ENCODE data around the gene GANC.
"Not testable (repeated sequence)": the region's sequence is repeated elsewhere in the genome, so short reads cannot be mapped to it uniquely, and the experiment has no call there.

GANC gene, protein sequence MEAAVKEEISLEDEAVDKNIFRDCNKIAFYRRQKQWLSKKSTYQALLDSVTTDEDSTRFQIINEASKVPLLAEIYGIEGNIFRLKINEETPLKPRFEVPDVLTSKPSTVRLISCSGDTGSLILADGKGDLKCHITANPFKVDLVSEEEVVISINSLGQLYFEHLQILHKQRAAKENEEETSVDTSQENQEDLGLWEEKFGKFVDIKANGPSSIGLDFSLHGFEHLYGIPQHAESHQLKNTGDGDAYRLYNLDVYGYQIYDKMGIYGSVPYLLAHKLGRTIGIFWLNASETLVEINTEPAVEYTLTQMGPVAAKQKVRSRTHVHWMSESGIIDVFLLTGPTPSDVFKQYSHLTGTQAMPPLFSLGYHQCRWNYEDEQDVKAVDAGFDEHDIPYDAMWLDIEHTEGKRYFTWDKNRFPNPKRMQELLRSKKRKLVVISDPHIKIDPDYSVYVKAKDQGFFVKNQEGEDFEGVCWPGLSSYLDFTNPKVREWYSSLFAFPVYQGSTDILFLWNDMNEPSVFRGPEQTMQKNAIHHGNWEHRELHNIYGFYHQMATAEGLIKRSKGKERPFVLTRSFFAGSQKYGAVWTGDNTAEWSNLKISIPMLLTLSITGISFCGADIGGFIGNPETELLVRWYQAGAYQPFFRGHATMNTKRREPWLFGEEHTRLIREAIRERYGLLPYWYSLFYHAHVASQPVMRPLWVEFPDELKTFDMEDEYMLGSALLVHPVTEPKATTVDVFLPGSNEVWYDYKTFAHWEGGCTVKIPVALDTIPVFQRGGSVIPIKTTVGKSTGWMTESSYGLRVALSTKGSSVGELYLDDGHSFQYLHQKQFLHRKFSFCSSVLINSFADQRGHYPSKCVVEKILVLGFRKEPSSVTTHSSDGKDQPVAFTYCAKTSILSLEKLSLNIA (N-terminal part only)

DNA sequence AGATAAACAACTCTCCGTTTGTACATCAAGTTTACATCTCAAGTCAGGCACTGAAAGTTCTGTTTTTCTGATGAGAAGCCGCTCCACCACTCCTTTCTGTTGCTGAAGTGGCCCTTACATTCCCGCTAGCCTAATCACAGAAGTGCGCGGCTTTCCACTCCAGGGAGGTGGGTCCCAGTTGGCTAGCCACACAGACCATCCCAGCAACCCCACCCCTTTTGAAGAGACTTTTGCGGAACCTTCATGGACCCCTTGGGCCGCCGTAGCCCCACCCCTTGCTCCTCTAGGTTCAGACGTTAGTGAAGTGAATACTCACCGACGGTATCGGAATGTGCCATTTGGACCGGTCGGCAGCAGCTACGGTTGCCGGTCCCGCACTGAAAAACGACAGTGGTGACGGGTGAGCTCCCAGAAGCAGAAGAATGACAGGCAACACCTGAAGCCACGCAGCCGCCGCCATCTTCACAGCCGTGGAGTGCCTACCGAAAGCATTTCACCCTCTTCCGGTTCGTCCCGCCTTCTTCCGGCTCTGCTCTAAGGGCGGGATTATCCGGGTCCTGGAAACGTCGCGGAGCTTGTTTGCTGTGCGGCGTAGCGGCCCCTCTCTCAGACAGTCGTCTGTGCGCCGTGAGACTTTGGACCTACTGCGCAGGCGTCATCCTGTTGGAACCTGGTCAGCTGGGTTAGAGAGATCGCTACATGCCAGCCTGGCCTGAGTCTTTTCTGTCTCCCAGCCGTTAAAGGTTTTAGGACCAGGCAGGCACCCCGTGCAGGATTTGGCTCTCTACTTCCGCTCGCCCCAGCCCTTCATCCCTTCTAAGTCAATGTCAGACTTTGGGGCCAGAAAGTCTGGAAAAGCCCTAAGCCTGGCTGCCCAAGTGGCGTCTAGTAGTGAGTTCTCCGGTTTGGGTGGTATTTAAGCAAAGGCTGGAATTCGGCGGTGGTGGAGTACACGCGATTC lies at the start of gene GANC, which contains the start of gene TMEM87A:
Gene GANC, plus strand, starts transcription at position 263 of the 961 bp plus-strand sequence. CDS start 1,281 bp downstream, outside the sequence.
Gene TMEM87A, minus strand, starts transcription at position 495 of the 961 bp plus-strand sequence. Its CDS starts 35 bp downstream, at position 460.
- peak within 1 kb of the TSS; percentile 90 for H3K27ac ChIP-seq (ENCODE audit: low read length)
- peaks cover 10% of the 10 kb centered on the region for H3K36me3 ChIP-seq (replicated peaks; ENCODE audit: low read depth, low read length)
- H4K20me1 ChIP-seq (ENCODE audit: insufficient read depth, low read length) = no peaks in the 10 kb centered on the region; the same call in 1 of the 2 replicates
- peaks cover 24% of the 10 kb centered on the region for H3K4me1 ChIP-seq (ENCODE audit: low read length)
- peaks cover 68% of the 10 kb centered on the region for H3K79me2 ChIP-seq (ENCODE audit: low read length)
- peak within 1 kb of the TSS; percentile 81 for H3K4me2 ChIP-seq (ENCODE audit: low read length)
- no peak for TF ChIP-seq EZH2phosphoT487 (IDR thresholded peaks at IDR 0.05; ENCODE audit: low read depth)
- TF ChIP-seq, protein P1, sequence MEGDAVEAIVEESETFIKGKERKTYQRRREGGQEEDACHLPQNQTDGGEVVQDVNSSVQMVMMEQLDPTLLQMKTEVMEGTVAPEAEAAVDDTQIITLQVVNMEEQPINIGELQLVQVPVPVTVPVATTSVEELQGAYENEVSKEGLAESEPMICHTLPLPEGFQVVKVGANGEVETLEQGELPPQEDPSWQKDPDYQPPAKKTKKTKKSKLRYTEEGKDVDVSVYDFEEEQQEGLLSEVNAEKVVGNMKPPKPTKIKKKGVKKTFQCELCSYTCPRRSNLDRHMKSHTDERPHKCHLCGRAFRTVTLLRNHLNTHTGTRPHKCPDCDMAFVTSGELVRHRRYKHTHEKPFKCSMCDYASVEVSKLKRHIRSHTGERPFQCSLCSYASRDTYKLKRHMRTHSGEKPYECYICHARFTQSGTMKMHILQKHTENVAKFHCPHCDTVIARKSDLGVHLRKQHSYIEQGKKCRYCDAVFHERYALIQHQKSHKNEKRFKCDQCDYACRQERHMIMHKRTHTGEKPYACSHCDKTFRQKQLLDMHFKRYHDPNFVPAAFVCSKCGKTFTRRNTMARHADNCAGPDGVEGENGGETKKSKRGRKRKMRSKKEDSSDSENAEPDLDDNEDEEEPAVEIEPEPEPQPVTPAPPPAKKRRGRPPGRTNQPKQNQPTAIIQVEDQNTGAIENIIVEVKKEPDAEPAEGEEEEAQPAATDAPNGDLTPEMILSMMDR (IDR thresholded peaks at IDR 0.05; ENCODE audit: low read depth, low read length) = no peak
- no peaks in the 10 kb centered on the region for H3K9me3 ChIP-seq (ENCODE audit: insufficient read depth, low read length)
- no peaks in the 10 kb centered on the region for H3K27me3 ChIP-seq (ENCODE audit: low read depth, low read length)
- H3K9ac ChIP-seq (ENCODE audit: low read length) = peak within 1 kb of the TSS; percentile 93
- peak within 1 kb of the TSS; percentile 80 for H2AFZ ChIP-seq (ENCODE audit: low read depth, low read length)
- peak within 1 kb of the TSS; percentile 90 for H3K4me3 ChIP-seq (ENCODE audit: low read length)

- no peak overlapping the region for H3K4me2 ChIP-seq (ENCODE audit: low read length)
- TF ChIP-seq EZH2phosphoT487 (IDR thresholded peaks at IDR 0.05; ENCODE audit: low read depth) = no peak
- TF ChIP-seq, protein P1 (IDR thresholded peaks at IDR 0.05; ENCODE audit: low read depth, low read length) = no peak
- H3K79me2 ChIP-seq (ENCODE audit: low read length) = no peaks in the 10 kb centered on the region
- no peaks in the 10 kb centered on the region for H3K9me3 ChIP-seq (ENCODE audit: insufficient read depth, low read length)
- H3K36me3 ChIP-seq (replicated peaks; ENCODE audit: low read depth, low read length) = peaks cover 18% of the 10 kb centered on the region
- no peak overlapping the region for H3K27ac ChIP-seq (ENCODE audit: low read length)
- H4K20me1 ChIP-seq (ENCODE audit: insufficient read depth, low read length) = no peaks in the 10 kb centered on the region
- no peaks in the 10 kb centered on the region for H3K4me1 ChIP-seq (ENCODE audit: low read length)
- H3K9ac ChIP-seq (ENCODE audit: low read length) = no peak overlapping the region
- H2AFZ ChIP-seq (ENCODE audit: low read depth, low read length) = no peak overlapping the region
- H3K27me3 ChIP-seq (ENCODE audit: low read depth, low read length) = no peaks in the 10 kb centered on the region
- no peak overlapping the region for H3K4me3 ChIP-seq (ENCODE audit: low read length)
These were observed 46.4 kb upstream of the GANC start for GRCh38 chr15:42226648-42227047.

GRCh38 chr15:42228036-42228435 lies 45.0 kb upstream of the GANC start:
- H3K4me3 ChIP-seq (ENCODE audit: low read length) = no peak overlapping the region
- H3K36me3 ChIP-seq (replicated peaks; ENCODE audit: low read depth, low read length) = peaks cover 18% of the 10 kb centered on the region
- H2AFZ ChIP-seq (ENCODE audit: low read depth, low read length) = no peak overlapping the region
- H3K9me3 ChIP-seq (ENCODE audit: insufficient read depth, low read length) = no peaks in the 10 kb centered on the region
- H3K27me3 ChIP-seq (ENCODE audit: low read depth, low read length) = no peaks in the 10 kb centered on the region
- H3K9ac ChIP-seq (ENCODE audit: low read length) = no peak overlapping the region
- H3K4me2 ChIP-seq (ENCODE audit: low read length) = no peak overlapping the region
- H4K20me1 ChIP-seq (ENCODE audit: insufficient read depth, low read length) = no peaks in the 10 kb centered on the region
- TF ChIP-seq EZH2phosphoT487 (IDR thresholded peaks at IDR 0.05; ENCODE audit: low read depth) = no peak
- TF ChIP-seq, protein P1 (IDR thresholded peaks at IDR 0.05; ENCODE audit: low read depth, low read length) = no peak
- no peaks in the 10 kb centered on the region for H3K79me2 ChIP-seq (ENCODE audit: low read length)
- no peaks in the 10 kb centered on the region for H3K4me1 ChIP-seq (ENCODE audit: low read length)
- H3K27ac ChIP-seq (ENCODE audit: low read length) = no peak overlapping the region

DNA sequence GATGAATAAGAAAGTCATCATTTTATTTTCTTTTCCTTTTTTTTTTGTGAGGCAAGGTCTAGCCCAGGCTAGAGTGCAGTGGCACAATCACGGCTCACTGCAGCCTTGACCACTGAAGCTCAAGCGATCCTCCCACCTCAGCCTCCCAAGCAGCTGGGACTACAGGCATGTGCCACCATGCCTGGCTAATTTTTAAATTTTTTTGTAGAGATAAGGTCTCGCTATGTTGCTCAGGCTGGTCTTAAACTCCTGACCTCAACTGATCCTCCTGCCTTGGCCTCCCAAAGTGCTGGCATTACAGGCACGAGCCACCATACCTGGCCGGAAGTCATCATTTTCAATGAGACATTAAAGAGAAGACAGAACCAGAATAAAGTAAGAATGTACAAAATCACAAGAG lies 44.0 kb upstream of the GANC start:
- peaks cover 18% of the 10 kb centered on the region for H3K36me3 ChIP-seq (replicated peaks; ENCODE audit: low read depth, low read length)
- H3K27me3 ChIP-seq (ENCODE audit: low read depth, low read length); H3K4me2 ChIP-seq (ENCODE audit: low read length); H3K4me1 ChIP-seq (ENCODE audit: low read length); H3K79me2 ChIP-seq (ENCODE audit: low read length); H4K20me1 ChIP-seq (ENCODE audit: insufficient read depth, low read length); H3K9ac ChIP-seq (ENCODE audit: low read length); H3K4me3 ChIP-seq (ENCODE audit: low read length); H3K9me3 ChIP-seq (ENCODE audit: insufficient read depth, low read length); H2AFZ ChIP-seq (ENCODE audit: low read depth, low read length); H3K27ac ChIP-seq (ENCODE audit: low read length): not testable (repeated sequence)

All from OCI-LY3 (cell line).